OCI-LY7 (cell line): ENCODE measurements around the gene PIPOX. TPM values are rescaled to one million over a fixed set of nuclear protein-coding genes. Genes with fewer than 3 reads are reported as not detected.

Source experiments
- BruUV-seq: library from RNA; stranded (reverse); fragments of 400-500 nt; replicated peaks from 2 replicates; lab custom pipeline; 2021; lab: Mats Ljungman, UMichigan
- CTCF ChIA-PET: fragments of 300-600 bp; sonication (Branson Sonifier 250); formaldehyde crosslinking; loops from one replicate; lab custom pipeline; 2022; ENCODE audit warnings: antibody characterized with exemption; ENCODE audit not compliant: unreplicated experiment; lab: Charles Lee
- POLR2A ChIA-PET: fragments of 300-600 bp; sonication (Branson Sonifier 250); formaldehyde crosslinking; loops from one replicate; lab custom pipeline; 2022; ENCODE audit warnings: antibody characterized with exemption; lab: Charles Lee
- DNase-seq: peaks from one replicate; pipeline ENCODE4 v3.0.0-alpha.2; 2015; ENCODE audit warnings: low spot score
- H2AFZ ChIP-seq: fragments of 200-600 bp; sonication (generic), shearing (Covaris generic); 2 replicates; pipeline ENCODE4 v1.6.1; 2014; ENCODE audit warnings: mild to moderate bottlenecking, antibody characterized with exemption, low read length, moderate library complexity
- H3K27ac ChIP-seq: fragments of 200-600 bp; sonication (generic); 2 replicates; pipeline ENCODE4 v1.5.1; 2014; ENCODE audit warnings: mixed run types, low read depth, mild to moderate bottlenecking, moderate library complexity, low read length, inconsistent platforms; ENCODE audit not compliant: poor library complexity, severe bottlenecking
- H3K36me3 ChIP-seq: fragments of 200-600 bp; sonication (generic); 2 replicates; pipeline ENCODE4 v1.6.1; 2014; ENCODE audit warnings: mild to moderate bottlenecking, antibody characterized with exemption, low read length, moderate library complexity, mixed read lengths; ENCODE audit not compliant: insufficient read depth
- H3K4me1 ChIP-seq: fragments of 200-600 bp; sonication (generic); 2 replicates; pipeline ENCODE4 v1.5.1; 2014; ENCODE audit warnings: mild to moderate bottlenecking, low read length; ENCODE audit not compliant: insufficient read depth, poor library complexity, severe bottlenecking
- H3K4me2 ChIP-seq: fragments of 200-600 bp; sonication (generic); 2 replicates; pipeline ENCODE4 v1.6.1; 2014; ENCODE audit warnings: mild to moderate bottlenecking, low read length
- H3K4me3 ChIP-seq: fragments of 200-600 bp; sonication (generic); 2 replicates; pipeline ENCODE4 v1.5.1; 2014; ENCODE audit warnings: mild to moderate bottlenecking, low read depth, low read length; ENCODE audit not compliant: poor library complexity, severe bottlenecking
- H3K79me2 ChIP-seq: fragments of 200-600 bp; sonication (generic); 2 replicates; pipeline ENCODE4 v1.6.1; 2016; ENCODE audit warnings: low read depth, mild to moderate bottlenecking, low read length, moderate library complexity, mixed read lengths; ENCODE audit not compliant: insufficient read depth
- H3K9me2 ChIP-seq: fragments of 200-600 bp; sonication (generic); 2 replicates; pipeline ENCODE4 v1.6.1; 2016; ENCODE audit warnings: mild to moderate bottlenecking, low read length, mixed read lengths; ENCODE audit not compliant: insufficient read depth
- H3K9me3 ChIP-seq: fragments of 200-600 bp; sonication (generic); 2 replicates; pipeline ENCODE4 v1.6.1; 2014; ENCODE audit warnings: mild to moderate bottlenecking, mixed run types, low read length, mixed read lengths
- H4K20me1 ChIP-seq: fragments of 200-600 bp; sonication (generic); 2 replicates; pipeline ENCODE4 v1.6.1; 2014; ENCODE audit warnings: mild to moderate bottlenecking, antibody characterized with exemption, low read length, moderate library complexity, mixed read lengths; ENCODE audit not compliant: insufficient read depth
- EZH2phosphoT487 ChIP-seq: fragments of 200-600 bp; sonication (generic); IDR thresholded peaks from 2 replicates; pipeline ENCODE4 v1.6.1; 2018; ENCODE audit warnings: low read depth, borderline replicate concordance, mild to moderate bottlenecking, mixed run types, antibody characterized with exemption, low read length, moderate library complexity, mixed read lengths
- intact Hi-C: fragments of 100-400 bp; cut with micrococcal nuclease; formaldehyde crosslinking; loops from one replicate; pipeline ENCODE4 v1.10.0; 2022; ENCODE audit not compliant: unreplicated experiment
- total RNA-seq, 2 experiments: library from RNA; depleted of rRNA in 1 of 2; stranded (reverse); fragments of >200 nt in 1 of 2; shearing (Covaris generic) in 1 of 2; gene quantifications; 2 replicates each; pipeline ENCODE4 v1.2.3, GENCODE V29; 2014 to 2022
- TF ChIP-seq, protein P1 (sequence below): fragments of 200-600 bp; sonication (generic); conservative IDR thresholded peaks from 2 replicates; pipeline ENCODE4 v1.5.1; 2014; ENCODE audit warnings: mild to moderate bottlenecking, antibody characterized with exemption, low read length, moderate library complexity, mixed read lengths

Gene PIPOX
- total RNA-seq, 2 experiments from 2014 or later = 3.8 to 4.1 TPM

DNA sequence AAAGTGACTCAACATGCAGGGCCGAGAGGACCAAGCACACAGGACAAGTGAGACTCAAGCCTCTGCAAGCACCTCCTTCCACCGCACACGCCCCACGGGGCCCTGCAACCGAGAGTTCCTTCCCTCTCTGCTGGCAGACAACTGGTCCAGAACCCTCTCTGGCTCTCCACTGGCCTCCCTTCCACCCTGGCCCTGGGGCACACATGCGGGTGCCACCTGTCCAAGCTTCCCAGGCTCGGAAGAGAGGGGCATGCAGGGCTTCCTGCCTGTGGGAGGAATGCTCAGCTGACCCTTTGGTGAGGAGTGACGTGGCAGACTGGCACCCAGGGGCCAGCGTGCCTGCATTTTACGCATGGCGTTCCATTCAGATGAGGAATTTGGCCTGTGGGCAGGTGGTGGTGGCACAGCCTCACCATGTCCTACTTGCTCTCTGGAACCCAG, 59.8 kb downstream of the PIPOX start:
- H3K9me3 ChIP-seq = no peaks in the 10 kb centered on the region
- H3K4me2 ChIP-seq = no peak overlapping the region
- peaks cover 55% of the 10 kb centered on the region for H3K36me3 ChIP-seq
- BruUV-seq = no TSS peak
- H2AFZ ChIP-seq = no peak overlapping the region
- H3K4me3 ChIP-seq = no peak overlapping the region
- ChIA-PET CTCF (no interaction called here), POLR2A (no interaction called here)
- no peaks in the 10 kb centered on the region for H3K9me2 ChIP-seq
- no peak for DNase-seq
- no peak overlapping the region for H3K27ac ChIP-seq
- no peaks in the 10 kb centered on the region for H3K4me1 ChIP-seq
- intact Hi-C loops = no loop called here
- TF ChIP-seq, protein P1, sequence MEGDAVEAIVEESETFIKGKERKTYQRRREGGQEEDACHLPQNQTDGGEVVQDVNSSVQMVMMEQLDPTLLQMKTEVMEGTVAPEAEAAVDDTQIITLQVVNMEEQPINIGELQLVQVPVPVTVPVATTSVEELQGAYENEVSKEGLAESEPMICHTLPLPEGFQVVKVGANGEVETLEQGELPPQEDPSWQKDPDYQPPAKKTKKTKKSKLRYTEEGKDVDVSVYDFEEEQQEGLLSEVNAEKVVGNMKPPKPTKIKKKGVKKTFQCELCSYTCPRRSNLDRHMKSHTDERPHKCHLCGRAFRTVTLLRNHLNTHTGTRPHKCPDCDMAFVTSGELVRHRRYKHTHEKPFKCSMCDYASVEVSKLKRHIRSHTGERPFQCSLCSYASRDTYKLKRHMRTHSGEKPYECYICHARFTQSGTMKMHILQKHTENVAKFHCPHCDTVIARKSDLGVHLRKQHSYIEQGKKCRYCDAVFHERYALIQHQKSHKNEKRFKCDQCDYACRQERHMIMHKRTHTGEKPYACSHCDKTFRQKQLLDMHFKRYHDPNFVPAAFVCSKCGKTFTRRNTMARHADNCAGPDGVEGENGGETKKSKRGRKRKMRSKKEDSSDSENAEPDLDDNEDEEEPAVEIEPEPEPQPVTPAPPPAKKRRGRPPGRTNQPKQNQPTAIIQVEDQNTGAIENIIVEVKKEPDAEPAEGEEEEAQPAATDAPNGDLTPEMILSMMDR = no peak
- no peak for TF ChIP-seq EZH2phosphoT487
- H3K79me2 ChIP-seq = no peaks in the 10 kb centered on the region
- no peaks in the 10 kb centered on the region for H4K20me1 ChIP-seq

DNA sequence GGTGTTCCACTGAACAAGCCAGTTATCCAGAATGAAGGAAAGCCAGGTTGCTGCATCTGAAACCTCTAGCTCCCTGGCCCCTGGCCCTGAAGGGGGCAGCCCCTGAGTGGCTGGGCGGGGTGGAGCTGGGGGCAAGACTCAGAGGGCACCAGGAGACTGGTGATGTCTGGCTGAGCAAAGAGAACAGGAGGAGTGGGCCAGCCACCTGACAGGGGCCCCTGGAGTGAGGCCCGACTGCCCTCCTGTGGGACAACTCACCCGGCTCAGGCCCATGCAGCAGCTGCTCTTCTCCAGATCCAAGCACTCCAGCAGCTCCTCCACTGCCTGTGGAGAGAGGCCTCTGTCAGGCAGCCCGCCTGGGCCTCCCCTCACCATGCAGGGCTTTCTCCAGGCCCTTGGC, 60.4 kb downstream of the PIPOX start:
- H3K36me3 ChIP-seq = peaks cover 55% of the 10 kb centered on the region
- BruUV-seq = no TSS peak

More for the DNA sequence above, 60.4 kb downstream of the PIPOX start:
- TF ChIP-seq, protein P1 = no peak
- no peak for TF ChIP-seq EZH2phosphoT487
- Histone ChIP-seq H4K20me1 (no peaks in the 10 kb centered on the region), H3K79me2 (no peaks in the 10 kb centered on the region), H3K4me3 (no peak overlapping the region), H2AFZ (no peak overlapping the region), H3K4me1 (no peaks in the 10 kb centered on the region), H3K9me3 (no peaks in the 10 kb centered on the region), H3K27ac (no peak overlapping the region), H3K4me2 (no peak overlapping the region), H3K9me2 (no peaks in the 10 kb centered on the region)
- intact Hi-C loops = no loop called here
- ChIA-PET POLR2A (no interaction called here), CTCF (no interaction called here)
- DNase-seq = no peak

Other genes starting within 250 kb of the PIPOX start
- 4.0 and 4.6 TPM in 2 replicates for gene FAM222B, start 200.4 kb upstream of the PIPOX start, total RNA-seq (2014; rRNA removed; shearing (Covaris generic))
- 15.2 and 19.7 TPM in 2 replicates for gene FAM222B, start 200.4 kb upstream of the PIPOX start, total RNA-seq (2022)
- 25.0 and 30.8 TPM in 2 replicates for gene ERAL1, start 188.1 kb upstream of the PIPOX start, total RNA-seq (2014; rRNA removed; shearing (Covaris generic))
- gene ERAL1, start 188.1 kb upstream of the PIPOX start, total RNA-seq (2022) = 58.0 and 62.1 TPM in 2 replicates
- gene FLOT2, start 145.4 kb upstream of the PIPOX start, total RNA-seq (2014; rRNA removed; shearing (Covaris generic)) = 43.5 and 46.5 TPM in 2 replicates
- gene FLOT2, start 145.4 kb upstream of the PIPOX start, total RNA-seq (2022) = 110 and 122 TPM in 2 replicates
- gene DHRS13, start 140.1 kb upstream of the PIPOX start, total RNA-seq (2014; rRNA removed; shearing (Covaris generic)) = 27.1 and 28.4 TPM in 2 replicates
- 27.2 and 29.2 TPM in 2 replicates for gene DHRS13, start 140.1 kb upstream of the PIPOX start, total RNA-seq (2022)
- 40.6 and 43.2 TPM in 2 replicates for gene PHF12, start 91.6 kb upstream of the PIPOX start, total RNA-seq (2014; rRNA removed; shearing (Covaris generic))
- gene PHF12, start 91.6 kb upstream of the PIPOX start, total RNA-seq (2022) = 62.5 and 66.7 TPM in 2 replicates
- gene SEZ6, start 37.1 kb upstream of the PIPOX start, total RNA-seq (2014; rRNA removed; shearing (Covaris generic)) = not detected in 2 replicates
- gene SEZ6, start 37.1 kb upstream of the PIPOX start, total RNA-seq (2022) = 0.53 TPM in 1 of 2 replicates, not detected in the other
- gene MYO18A, start 137.3 kb downstream of the PIPOX start, total RNA-seq (2014; rRNA removed; shearing (Covaris generic)) = 124 and 131 TPM in 2 replicates
- 128 and 143 TPM in 2 replicates for gene MYO18A, start 137.3 kb downstream of the PIPOX start, total RNA-seq (2022)
- gene CRYBA1, start 203.7 kb downstream of the PIPOX start, total RNA-seq (2014; rRNA removed; shearing (Covaris generic)) = not detected in 2 replicates
- gene CRYBA1, start 203.7 kb downstream of the PIPOX start, total RNA-seq (2022) = not detected in 2 replicates